Stimulated activated CD4-positive, alpha-beta T cell treated with anti-CD3 and anti-CD28 coated beads, Interleukin-15, amount 100 ng/mL, for 24 hours (primary cell): ENCODE measurements around the gene SHC4.
"Not testable (repeated sequence)": the region's sequence is repeated elsewhere in the genome, so short reads cannot be mapped to it uniquely, and the experiment has no call there.

ENCODE experiments used
- DNase-seq: peaks from one replicate; pipeline ENCODE4 v3.0.0-alpha.2; 2020

Gene SHC4

DNA sequence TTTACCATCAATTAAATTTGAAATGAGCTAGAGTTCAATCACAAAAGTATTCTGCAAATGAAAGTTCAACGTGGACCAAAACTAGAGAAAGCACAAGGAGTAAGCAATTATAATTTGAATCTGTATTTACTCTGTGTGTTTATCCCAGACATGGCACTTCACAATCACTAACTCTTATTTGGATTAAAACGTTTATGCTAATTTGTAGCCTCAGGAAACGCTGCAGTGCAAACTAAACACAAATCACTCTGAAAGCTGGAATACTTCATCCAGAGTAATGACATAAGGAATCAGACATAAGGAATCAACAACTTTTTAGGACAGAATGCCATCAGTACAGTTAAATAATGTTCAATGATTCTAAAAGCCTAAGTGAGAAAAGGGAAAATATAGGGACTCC, 171.3 kb downstream of the SHC4 start:
- no peak for DNase-seq

GRCh38 chr15:48790466-48791115, 173.1 kb downstream of the SHC4 start:
- DNase-seq: not testable (repeated sequence)

GRCh38 chr15:48785712-48786111, 178.0 kb downstream of the SHC4 start:
- no peak for DNase-seq

- no peak for DNase-seq
Measured at GRCh38 chr15:48785195-48785594, 178.5 kb downstream of the SHC4 start.

GRCh38 chr15:48784756-48785155, 179.0 kb downstream of the SHC4 start:
- no peak for DNase-seq

DNA sequence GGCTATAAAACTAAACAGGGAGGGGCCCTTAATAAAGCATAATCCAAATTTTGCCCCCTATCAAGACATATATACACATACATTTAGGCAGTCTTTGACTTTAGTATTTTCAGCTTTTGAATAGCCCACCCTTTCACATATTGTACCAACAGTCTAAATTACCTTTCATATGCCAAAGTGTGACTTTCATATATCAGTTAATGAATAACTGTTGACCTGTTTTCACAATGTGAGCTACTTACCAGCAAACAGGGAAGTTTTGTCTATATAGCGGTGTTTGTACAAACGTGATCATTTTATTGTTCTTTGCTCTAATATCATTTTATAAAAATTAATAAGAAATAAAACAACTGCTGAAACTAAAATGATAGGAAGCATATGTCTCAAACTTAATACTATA, 180.8 kb downstream of the SHC4 start:
- no peak for DNase-seq

DNA sequence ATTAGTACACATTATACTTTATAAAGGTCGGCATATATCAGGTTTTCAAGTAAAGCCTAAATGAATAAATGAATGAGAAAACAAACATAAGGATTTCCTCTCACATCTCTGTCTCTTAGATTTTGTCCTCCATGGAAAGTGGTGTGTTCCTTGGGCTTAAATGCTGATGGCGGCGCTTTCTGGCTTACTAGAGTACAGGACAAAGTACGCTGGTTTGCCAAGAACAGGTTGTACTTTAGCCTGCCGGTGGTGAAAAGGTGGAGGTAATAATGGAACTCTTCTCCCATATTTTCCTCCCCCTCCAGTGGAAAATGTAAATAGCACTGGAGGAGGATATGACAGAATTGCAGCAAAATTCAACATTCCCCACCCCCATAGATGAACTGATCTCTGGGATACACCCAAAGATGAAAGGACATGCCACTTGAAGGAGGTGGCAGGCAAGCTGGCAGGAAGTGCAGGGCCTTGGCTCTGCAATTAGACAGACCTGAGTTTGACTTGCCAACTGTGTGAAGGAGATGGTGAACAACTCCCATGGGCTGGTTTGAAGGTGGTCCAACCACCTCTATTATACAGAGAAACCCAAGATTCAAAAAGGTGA, 182.1 kb downstream of the SHC4 start:
- DNase-seq: no peak

DNA sequence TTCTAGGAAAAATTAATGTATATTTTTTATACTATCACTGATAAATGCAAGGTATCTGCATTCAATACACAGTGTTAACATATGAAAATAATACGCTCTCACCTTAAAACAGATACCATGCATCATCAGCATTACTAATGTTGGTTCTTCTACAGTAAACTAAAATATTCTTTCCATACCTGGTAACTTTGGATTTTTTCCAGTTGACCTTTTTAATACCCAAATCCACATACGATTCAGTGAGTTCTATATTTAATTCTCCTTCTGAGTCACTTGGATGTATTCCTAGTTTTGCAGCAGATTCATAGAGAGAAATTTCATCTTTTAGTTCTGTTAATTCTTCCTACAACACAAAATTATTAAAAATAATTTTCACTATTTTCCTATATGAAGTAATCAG, 182.7 kb downstream of the SHC4 start:
- no peak for DNase-seq

DNA sequence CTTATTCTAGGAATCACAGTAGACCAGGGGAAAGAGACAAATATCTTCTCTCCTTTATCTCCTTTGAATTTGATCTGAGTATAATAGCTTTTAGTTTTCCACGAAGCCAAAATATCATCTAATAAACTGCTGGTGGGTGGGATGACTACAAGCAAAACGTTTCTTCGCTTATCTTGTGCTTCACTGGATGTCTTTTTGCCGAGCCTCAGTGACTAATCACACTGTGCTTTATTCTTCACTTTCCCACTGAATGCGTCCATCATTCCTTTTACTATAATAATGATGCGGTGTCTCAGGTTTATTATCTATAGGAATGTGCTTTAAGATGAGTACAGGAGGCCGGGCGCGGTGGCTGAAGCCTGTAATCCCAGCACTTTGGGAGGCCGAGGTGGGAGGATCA, 185.4 kb downstream of the SHC4 start:
- DNase-seq: no peak

- DNase-seq: no peak
Measured at GRCh38 chr15:48777645-48778330, 185.9 kb downstream of the SHC4 start.

- no peak for DNase-seq
Measured at GRCh38 chr15:48775546-48775945, 188.2 kb downstream of the SHC4 start.

GRCh38 chr15:48774484-48774883, 189.2 kb downstream of the SHC4 start:
- DNase-seq: no peak
